Bronchial epithelial cell (primary cell): ENCODE measurements around the gene NPFF. TPM values are rescaled to one million over a fixed set of nuclear protein-coding genes. Genes with fewer than 3 reads are reported as not detected.

Experiments used
- DNase-seq: peaks from one replicate; pipeline ENCODE4 v3.0.0-alpha.2; 2010; ENCODE audit warnings: low read depth
- FAIRE-seq: peaks from 2 replicates; lab custom pipeline; 2011; peaks lifted over from hg19 to GRCh38; lab: Jason Lieb, UNC
- H3K27me3 ChIP-seq: 2 replicates; pipeline ENCODE4 v1.5.1; 2011; ENCODE audit warnings: low read length; ENCODE audit not compliant: control insufficient read depth, insufficient read depth
- H3K36me3 ChIP-seq: 2 replicates; pipeline ENCODE4 v1.5.1; 2011; ENCODE audit warnings: low read length; ENCODE audit not compliant: control insufficient read depth, insufficient read depth
- H3K4me3 ChIP-seq: 2 replicates; pipeline ENCODE4 v1.5.1; 2011; ENCODE audit warnings: mild to moderate bottlenecking, low read depth, low read length, control low read depth
- CTCF ChIP-seq: IDR thresholded peaks from 2 replicates; pipeline ENCODE4 v1.5.1; 2011; ENCODE audit warnings: mild to moderate bottlenecking, moderate library complexity, low read length, control low read depth, inconsistent platforms; ENCODE audit not compliant: insufficient read depth, severe bottlenecking
- total RNA-seq: library from RNA; depleted of rRNA; stranded (reverse); fragments of >200 nt; gene quantifications from 2 replicates; pipeline ENCODE4 v1.2.1, GENCODE V29; 2014

The NPFF gene
- total RNA-seq, 1 donor from 2014 or later = not detected

DNA sequence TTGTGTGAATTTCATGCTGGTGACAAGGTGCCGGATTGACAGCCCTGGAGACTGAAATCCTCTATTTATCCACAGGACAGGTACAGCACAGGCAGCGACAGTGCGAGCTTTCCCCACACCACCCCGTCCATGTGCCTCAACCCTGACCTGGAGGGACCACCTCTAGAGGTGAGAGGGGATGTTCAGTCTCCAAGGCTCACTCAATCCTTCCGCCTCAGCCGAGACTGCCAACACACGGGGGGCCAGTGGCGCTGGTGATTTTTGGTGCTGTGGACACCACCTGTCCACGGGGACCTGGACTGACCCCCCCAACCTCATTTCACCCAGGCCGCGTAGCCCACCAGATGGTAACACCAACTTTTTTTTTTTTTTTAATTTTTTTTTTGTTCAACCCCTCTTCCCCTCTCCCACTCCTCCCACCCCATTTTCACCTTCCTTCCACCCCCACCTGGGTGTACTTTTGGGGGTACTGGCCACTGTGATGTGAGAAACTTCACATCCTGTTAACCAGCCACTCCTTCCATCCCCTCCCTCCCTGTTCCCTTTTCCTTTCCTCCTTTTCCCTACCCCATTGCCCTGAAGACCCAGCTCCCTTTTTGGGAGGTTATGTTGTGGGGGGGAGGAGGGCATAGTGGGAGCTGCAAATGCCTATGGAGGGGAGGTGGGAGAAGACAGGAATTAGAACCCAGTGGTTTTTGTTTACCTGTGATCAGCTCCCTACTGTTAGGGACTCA lies 42.4 kb downstream of the NPFF start:
- FAIRE-seq (no peak), DNase-seq (no peak)
- Histone ChIP-seq H3K36me3 (peaks cover 51% of the 10 kb centered on the region), H3K27me3 (no peaks in the 10 kb centered on the region), H3K4me3 (no peak overlapping the region)
- no peak for TF ChIP-seq CTCF

DNA sequence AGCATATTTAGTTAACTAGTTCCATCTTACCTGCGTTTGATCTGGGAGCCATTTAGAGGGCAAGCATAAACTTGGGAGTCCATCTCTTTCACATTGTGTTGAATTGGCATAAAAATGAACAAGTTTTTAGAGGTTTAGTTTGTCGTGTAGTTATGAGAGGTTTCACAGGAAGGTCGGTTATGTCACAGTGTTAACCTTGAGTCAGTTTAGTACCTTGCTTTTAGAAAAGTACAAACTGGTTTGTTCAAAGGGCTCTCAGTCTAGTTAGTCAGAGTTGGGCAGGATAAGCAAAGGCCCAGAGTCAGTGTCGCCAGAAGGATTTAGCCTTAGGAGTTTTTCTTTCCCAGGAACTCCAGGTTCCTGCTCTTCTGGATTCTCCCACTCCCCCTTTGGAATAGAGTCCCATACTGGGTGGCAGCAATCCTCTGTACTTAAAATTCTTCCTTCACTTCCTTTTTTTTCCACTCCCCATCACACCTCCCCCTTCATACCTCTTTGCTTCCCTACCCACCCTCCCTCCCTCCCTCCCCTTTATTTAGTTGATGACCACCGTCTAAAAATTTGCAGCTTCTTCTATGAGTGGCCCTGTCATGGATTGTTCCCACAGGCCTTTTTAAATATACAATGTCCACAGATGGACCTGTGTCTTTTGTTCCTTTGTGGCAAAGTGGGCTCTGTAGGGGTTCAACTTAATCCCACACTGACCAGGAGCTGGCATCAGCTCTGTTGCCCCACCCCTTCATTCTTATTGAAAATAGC lies 43.3 kb downstream of the NPFF start:
- DNase-seq (no peak), FAIRE-seq (no peak)
- H3K4me3 ChIP-seq = no peak overlapping the region
- no peak for TF ChIP-seq CTCF
- peaks cover 48% of the 10 kb centered on the region for H3K36me3 ChIP-seq
- no peaks in the 10 kb centered on the region for H3K27me3 ChIP-seq

GRCh38 chr12:53462935-53463334 lies 44.3 kb downstream of the NPFF start:
- FAIRE-seq (no peak), DNase-seq (no peak)
- Histone ChIP-seq H3K4me3 (no peak overlapping the region), H3K27me3 (no peaks in the 10 kb centered on the region), H3K36me3 (peaks cover 46% of the 10 kb centered on the region)
- no peak for TF ChIP-seq CTCF

- no peak for DNase-seq
- H3K27me3 ChIP-seq = no peaks in the 10 kb centered on the region
- TF ChIP-seq CTCF = no peak
- peaks cover 42% of the 10 kb centered on the region for H3K36me3 ChIP-seq
- FAIRE-seq = no peak
- no peak overlapping the region for H3K4me3 ChIP-seq
These were observed 45.7 kb downstream of the NPFF start for GRCh38 chr12:53461591-53461990.

DNA sequence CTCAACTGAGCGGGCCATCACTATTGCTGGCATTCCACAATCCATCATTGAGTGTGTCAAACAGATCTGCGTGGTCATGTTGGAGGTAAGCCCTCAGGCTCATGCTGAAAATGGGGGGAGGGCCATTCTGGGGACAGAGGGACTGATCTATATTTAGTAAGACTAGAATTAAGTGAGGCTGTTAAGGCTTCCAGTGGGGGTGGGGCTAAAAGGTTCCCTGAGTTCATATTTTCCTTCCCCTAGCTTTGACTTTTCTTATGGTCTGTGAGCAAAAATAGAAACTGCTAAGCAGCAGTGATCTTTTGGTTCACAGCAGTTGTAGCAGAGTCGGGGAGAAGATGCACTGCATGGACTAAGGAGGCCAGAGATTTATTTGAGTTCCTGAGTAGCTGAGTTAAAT lies 46.2 kb downstream of the NPFF start:
- FAIRE-seq (no peak), DNase-seq (no peak)
- TF ChIP-seq CTCF = no peak
- H3K4me3 ChIP-seq = no peak overlapping the region
- H3K36me3 ChIP-seq = peaks cover 44% of the 10 kb centered on the region
- no peaks in the 10 kb centered on the region for H3K27me3 ChIP-seq
